ENCODE data around the gene SMIM9. TPM values are rescaled to one million over a fixed set of nuclear protein-coding genes. Genes with fewer than 3 reads are reported as not detected.

The SMIM9 gene
- total and polyA plus RNA-seq, 9 of the 15 experiments (the other 6 are each of a cell fraction or from before 2014, with no cell fraction given), result 0.08 TPM; not detected in 8

DNA sequence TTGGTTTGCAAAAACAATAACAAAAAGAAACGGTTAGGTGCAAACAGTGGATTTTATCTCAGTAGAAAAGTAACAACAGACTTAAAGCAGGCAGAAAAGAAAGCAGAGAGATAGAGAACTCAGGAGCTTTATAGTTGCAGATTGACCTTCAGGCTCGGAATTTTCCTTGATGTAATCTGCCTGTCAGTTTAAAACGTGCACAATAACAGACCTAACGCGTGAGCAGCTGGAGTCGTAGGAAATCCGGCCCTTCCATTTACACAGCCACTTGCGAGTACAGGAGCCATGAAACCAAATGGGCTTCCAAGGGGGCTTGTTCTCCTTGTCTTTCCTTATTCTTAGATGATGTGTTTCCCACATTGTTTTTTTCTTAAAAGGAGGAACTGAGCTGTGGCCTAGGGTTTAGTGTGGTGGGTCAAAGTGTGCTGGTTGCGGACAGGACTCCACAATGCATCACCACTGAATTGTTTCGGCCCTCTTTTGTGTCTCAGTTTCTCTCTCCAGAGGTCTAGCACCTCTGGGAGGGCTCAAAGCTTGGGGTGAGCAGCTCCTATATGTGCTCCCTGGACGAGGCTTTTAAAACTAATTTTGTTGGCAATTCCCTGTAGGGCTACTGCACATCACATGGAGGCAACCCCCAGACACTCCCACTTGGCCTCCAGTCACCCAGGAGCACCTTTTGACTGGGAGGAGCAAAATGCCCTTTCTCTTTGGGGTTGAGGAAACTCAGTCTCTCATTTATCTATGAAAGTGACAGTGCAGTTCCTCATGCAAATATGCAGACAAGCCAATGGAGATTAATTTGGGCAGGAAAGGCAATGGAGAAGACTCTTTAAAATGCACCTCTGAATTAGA is 15.3 kb downstream of the SMIM9 start (continued):
- TF ChIP-seq, protein P1, sequence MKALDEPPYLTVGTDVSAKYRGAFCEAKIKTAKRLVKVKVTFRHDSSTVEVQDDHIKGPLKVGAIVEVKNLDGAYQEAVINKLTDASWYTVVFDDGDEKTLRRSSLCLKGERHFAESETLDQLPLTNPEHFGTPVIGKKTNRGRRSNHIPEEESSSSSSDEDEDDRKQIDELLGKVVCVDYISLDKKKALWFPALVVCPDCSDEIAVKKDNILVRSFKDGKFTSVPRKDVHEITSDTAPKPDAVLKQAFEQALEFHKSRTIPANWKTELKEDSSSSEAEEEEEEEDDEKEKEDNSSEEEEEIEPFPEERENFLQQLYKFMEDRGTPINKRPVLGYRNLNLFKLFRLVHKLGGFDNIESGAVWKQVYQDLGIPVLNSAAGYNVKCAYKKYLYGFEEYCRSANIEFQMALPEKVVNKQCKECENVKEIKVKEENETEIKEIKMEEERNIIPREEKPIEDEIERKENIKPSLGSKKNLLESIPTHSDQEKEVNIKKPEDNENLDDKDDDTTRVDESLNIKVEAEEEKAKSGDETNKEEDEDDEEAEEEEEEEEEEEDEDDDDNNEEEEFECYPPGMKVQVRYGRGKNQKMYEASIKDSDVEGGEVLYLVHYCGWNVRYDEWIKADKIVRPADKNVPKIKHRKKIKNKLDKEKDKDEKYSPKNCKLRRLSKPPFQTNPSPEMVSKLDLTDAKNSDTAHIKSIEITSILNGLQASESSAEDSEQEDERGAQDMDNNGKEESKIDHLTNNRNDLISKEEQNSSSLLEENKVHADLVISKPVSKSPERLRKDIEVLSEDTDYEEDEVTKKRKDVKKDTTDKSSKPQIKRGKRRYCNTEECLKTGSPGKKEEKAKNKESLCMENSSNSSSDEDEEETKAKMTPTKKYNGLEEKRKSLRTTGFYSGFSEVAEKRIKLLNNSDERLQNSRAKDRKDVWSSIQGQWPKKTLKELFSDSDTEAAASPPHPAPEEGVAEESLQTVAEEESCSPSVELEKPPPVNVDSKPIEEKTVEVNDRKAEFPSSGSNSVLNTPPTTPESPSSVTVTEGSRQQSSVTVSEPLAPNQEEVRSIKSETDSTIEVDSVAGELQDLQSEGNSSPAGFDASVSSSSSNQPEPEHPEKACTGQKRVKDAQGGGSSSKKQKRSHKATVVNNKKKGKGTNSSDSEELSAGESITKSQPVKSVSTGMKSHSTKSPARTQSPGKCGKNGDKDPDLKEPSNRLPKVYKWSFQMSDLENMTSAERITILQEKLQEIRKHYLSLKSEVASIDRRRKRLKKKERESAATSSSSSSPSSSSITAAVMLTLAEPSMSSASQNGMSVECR (CRISPR knock-in tag; IDR thresholded peaks at IDR 0.05), result no peak
- TF ChIP-seq MEIS2 (IDR thresholded peaks at IDR 0.05; ENCODE audit: partially characterized antibody) (peak; percentile 74), LEF1 (IDR thresholded peaks at IDR 0.05) (peak; percentile 44), SNRNP70 (optimal IDR thresholded peaks at IDR 0.05; ENCODE audit: low read depth, low read length) (no peak), ZNF316 (IDR thresholded peaks at IDR 0.05) (peak; percentile 81), TAL1 (IDR thresholded peaks at IDR 0.05) (no peak), EP300 (IDR thresholded peaks at IDR 0.05; ENCODE audit: low read length) (peak; percentile 31), PYGO2 (tag; IDR thresholded peaks at IDR 0.05) (no peak), ZNF3 (CRISPR knock-in tag; IDR thresholded peaks at IDR 0.05) (no peak), L3MBTL2 (IDR thresholded peaks at IDR 0.05) (0 out of 2 replicates have a peak, but pooled peaks have one; percentile 5), BHLHE40 (IDR thresholded peaks at IDR 0.05; ENCODE audit: low read length) (peak; percentile 95), RBM34 (IDR thresholded peaks at IDR 0.05; ENCODE audit: borderline replicate concordance, insufficient read depth, low read length) (no peak)
- TF ChIP-seq, protein P2, sequence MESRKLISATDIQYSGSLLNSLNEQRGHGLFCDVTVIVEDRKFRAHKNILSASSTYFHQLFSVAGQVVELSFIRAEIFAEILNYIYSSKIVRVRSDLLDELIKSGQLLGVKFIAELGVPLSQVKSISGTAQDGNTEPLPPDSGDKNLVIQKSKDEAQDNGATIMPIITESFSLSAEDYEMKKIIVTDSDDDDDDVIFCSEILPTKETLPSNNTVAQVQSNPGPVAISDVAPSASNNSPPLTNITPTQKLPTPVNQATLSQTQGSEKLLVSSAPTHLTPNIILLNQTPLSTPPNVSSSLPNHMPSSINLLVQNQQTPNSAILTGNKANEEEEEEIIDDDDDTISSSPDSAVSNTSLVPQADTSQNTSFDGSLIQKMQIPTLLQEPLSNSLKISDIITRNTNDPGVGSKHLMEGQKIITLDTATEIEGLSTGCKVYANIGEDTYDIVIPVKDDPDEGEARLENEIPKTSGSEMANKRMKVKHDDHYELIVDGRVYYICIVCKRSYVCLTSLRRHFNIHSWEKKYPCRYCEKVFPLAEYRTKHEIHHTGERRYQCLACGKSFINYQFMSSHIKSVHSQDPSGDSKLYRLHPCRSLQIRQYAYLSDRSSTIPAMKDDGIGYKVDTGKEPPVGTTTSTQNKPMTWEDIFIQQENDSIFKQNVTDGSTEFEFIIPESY (CRISPR knock-in tag; IDR thresholded peaks at IDR 0.05), result no peak
- TF ChIP-seq, protein P3, sequence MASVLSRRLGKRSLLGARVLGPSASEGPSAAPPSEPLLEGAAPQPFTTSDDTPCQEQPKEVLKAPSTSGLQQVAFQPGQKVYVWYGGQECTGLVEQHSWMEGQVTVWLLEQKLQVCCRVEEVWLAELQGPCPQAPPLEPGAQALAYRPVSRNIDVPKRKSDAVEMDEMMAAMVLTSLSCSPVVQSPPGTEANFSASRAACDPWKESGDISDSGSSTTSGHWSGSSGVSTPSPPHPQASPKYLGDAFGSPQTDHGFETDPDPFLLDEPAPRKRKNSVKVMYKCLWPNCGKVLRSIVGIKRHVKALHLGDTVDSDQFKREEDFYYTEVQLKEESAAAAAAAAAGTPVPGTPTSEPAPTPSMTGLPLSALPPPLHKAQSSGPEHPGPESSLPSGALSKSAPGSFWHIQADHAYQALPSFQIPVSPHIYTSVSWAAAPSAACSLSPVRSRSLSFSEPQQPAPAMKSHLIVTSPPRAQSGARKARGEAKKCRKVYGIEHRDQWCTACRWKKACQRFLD (CRISPR knock-in tag; IDR thresholded peaks at IDR 0.05), result peak; percentile 63
- TF ChIP-seq, protein P4, sequence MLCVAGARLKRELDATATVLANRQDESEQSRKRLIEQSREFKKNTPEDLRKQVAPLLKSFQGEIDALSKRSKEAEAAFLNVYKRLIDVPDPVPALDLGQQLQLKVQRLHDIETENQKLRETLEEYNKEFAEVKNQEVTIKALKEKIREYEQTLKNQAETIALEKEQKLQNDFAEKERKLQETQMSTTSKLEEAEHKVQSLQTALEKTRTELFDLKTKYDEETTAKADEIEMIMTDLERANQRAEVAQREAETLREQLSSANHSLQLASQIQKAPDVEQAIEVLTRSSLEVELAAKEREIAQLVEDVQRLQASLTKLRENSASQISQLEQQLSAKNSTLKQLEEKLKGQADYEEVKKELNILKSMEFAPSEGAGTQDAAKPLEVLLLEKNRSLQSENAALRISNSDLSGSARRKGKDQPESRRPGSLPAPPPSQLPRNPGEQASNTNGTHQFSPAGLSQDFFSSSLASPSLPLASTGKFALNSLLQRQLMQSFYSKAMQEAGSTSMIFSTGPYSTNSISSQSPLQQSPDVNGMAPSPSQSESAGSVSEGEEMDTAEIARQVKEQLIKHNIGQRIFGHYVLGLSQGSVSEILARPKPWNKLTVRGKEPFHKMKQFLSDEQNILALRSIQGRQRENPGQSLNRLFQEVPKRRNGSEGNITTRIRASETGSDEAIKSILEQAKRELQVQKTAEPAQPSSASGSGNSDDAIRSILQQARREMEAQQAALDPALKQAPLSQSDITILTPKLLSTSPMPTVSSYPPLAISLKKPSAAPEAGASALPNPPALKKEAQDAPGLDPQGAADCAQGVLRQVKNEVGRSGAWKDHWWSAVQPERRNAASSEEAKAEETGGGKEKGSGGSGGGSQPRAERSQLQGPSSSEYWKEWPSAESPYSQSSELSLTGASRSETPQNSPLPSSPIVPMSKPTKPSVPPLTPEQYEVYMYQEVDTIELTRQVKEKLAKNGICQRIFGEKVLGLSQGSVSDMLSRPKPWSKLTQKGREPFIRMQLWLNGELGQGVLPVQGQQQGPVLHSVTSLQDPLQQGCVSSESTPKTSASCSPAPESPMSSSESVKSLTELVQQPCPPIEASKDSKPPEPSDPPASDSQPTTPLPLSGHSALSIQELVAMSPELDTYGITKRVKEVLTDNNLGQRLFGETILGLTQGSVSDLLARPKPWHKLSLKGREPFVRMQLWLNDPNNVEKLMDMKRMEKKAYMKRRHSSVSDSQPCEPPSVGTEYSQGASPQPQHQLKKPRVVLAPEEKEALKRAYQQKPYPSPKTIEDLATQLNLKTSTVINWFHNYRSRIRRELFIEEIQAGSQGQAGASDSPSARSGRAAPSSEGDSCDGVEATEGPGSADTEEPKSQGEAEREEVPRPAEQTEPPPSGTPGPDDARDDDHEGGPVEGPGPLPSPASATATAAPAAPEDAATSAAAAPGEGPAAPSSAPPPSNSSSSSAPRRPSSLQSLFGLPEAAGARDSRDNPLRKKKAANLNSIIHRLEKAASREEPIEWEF (CRISPR knock-in tag; IDR thresholded peaks at IDR 0.05), result no peak; the same call in 1 of the 2 replicates

All from K562 (cell line).